Lower leg skin (tissue), 4 donors: ENCODE data around the gene GALNS. TPM values are rescaled to one million over a fixed set of nuclear protein-coding genes. Genes with fewer than 3 reads are reported as not detected.
A peak's percentile ranks its signal among the peaks of the same experiment; 100 is the strongest.

Experiments
- DNase-seq, 2 donors: peaks; one replicate each; pipeline ENCODE4 v3.0.0-alpha.2; 2019; ENCODE audit warnings: low spot score in 2 of 2
- H3K4me3 ChIP-seq: fragments of 200-600 bp; sonication (generic); 2 replicates; pipeline ENCODE4 v1.5.1; 2017; ENCODE audit warnings: mild to moderate bottlenecking, low read depth; ENCODE audit not compliant: poor library complexity, severe bottlenecking
- POLR2A ChIP-seq, 2 donors: fragments of 450-650 bp; IDR thresholded peaks; one replicate each; pipeline ENCODE4 v1.6.1; 2016 to 2017; ENCODE audit warnings: antibody characterized with exemption in 2 of 2, mild to moderate bottlenecking in 1 of 2, moderate library complexity in 1 of 2
- WGBS, 2 donors: methylation state at CpG; one replicate each; pipeline ENCODE4 v1.1.5; 2018; 5-methylcytosine and 5-hydroxymethylcytosine counted together
- intact Hi-C: fragments of 100-400 bp; cut with DNase I; formaldehyde crosslinking; loops from one replicate; pipeline ENCODE4 v1.15.0; 2023; ENCODE audit warnings: low total_unique reads
- total RNA-seq, 4 donors: library from RNA; depleted of rRNA; stranded (reverse); fragments of >200 nt; gene quantifications; one replicate each; pipeline ENCODE4 v1.1.0, GENCODE V29; 2016
- TF ChIP-seq, protein P1 (sequence below), 3 donors: fragments of 450-650 bp; IDR thresholded peaks; one replicate each; pipeline ENCODE4 v1.5.1; 2016; ENCODE audit warnings: antibody characterized with exemption in 3 of 3, mild to moderate bottlenecking in 3 of 3, moderate library complexity in 2 of 3

Gene GALNS
- total RNA-seq, 4 donors from 2014 or later: 17.3 to 45.6 (median 37.3) TPM

DNA sequence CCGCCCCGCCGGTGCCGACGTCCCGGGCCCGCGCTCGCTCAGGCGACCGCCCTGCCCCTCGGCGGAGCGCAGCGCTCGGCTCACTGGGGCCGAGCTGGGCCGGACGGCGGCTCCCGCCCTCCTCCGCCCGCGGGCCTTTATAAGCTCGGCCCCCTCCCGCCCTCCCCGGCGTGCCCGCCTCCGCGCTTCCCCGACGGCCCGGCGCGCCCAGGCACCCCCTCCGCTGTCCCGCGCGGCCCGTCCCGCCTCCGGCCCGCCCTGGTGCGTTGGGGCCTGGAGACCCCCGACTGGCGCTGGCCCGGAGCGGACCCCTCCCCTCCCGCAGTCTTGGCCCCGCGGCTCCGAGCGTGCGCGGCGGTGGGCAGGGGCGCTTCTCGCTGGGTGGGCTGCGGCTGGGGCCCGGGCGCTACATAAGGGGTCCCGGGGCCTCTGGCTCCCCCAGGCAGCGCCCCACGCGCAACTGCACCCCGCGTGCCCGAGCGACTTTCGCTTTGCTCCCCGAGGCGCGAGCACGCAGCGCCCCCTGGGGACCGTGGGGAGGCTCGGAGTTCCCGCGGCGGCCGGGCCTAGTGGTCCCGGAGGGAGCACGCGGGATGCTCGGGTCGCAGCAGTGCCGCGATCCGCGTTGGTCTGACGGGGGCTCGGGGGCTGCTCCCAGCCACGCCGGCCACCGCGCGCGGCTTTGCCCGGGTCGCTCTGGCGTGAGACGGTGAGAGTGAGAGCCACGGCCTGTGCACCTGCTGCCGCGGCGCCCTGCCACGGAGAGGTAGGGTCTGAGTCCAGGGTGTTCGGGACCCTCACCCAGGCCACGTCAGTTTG, 71.4 kb downstream of the GALNS start, which contains the start of gene PIEZO1:
Gene PIEZO1 (minus strand): TSS at position 115 of the 819 bp plus-strand sequence. CDS start 256 bp downstream, outside the sequence.
- 3 to 5% methylated on average over 18 to 35 of the region's 110 CpGs for WGBS, 2 donors
- TF ChIP-seq, protein P1, sequence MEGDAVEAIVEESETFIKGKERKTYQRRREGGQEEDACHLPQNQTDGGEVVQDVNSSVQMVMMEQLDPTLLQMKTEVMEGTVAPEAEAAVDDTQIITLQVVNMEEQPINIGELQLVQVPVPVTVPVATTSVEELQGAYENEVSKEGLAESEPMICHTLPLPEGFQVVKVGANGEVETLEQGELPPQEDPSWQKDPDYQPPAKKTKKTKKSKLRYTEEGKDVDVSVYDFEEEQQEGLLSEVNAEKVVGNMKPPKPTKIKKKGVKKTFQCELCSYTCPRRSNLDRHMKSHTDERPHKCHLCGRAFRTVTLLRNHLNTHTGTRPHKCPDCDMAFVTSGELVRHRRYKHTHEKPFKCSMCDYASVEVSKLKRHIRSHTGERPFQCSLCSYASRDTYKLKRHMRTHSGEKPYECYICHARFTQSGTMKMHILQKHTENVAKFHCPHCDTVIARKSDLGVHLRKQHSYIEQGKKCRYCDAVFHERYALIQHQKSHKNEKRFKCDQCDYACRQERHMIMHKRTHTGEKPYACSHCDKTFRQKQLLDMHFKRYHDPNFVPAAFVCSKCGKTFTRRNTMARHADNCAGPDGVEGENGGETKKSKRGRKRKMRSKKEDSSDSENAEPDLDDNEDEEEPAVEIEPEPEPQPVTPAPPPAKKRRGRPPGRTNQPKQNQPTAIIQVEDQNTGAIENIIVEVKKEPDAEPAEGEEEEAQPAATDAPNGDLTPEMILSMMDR (IDR thresholded peaks at IDR 0.05): peak in 1 of 3 donors; percentile 66
- no peak for TF ChIP-seq POLR2A (IDR thresholded peaks at IDR 0.05)
- intact Hi-C loops: loop anchor here (5.0 kb wide), 1 partner anchor 48 kb away; no protein-coding TSS in a partner anchor
- DNase-seq: peak in 1 of 2 donors; percentile 93
- peak within 1 kb of the TSS; percentile 69 for H3K4me3 ChIP-seq

DNA sequence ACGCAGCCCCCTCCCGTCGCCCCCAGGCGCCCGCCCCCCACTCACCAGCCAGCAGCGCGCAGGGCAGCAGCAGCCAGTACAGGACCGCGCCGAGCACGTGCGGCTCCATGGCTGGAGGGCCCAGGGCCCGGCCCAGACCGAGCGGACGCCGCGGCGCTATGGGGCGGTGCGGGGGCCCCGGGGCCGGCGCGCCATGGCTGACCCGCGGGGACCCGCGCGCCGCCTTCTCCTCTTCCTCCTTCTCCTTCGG, 72.0 kb downstream of the GALNS start:
- WGBS, 2 donors: 1 to 2% methylated on average over 20 of the region's 32 CpGs
- no peak for DNase-seq
- TF ChIP-seq, protein P1 (IDR thresholded peaks at IDR 0.05): no peak
- no peak for TF ChIP-seq POLR2A (IDR thresholded peaks at IDR 0.05)
- peak overlapping the region; percentile 69 for H3K4me3 ChIP-seq
- intact Hi-C loops: loop anchor here (5.0 kb wide), 1 partner anchor 47 kb away; no protein-coding TSS in a partner anchor

DNA sequence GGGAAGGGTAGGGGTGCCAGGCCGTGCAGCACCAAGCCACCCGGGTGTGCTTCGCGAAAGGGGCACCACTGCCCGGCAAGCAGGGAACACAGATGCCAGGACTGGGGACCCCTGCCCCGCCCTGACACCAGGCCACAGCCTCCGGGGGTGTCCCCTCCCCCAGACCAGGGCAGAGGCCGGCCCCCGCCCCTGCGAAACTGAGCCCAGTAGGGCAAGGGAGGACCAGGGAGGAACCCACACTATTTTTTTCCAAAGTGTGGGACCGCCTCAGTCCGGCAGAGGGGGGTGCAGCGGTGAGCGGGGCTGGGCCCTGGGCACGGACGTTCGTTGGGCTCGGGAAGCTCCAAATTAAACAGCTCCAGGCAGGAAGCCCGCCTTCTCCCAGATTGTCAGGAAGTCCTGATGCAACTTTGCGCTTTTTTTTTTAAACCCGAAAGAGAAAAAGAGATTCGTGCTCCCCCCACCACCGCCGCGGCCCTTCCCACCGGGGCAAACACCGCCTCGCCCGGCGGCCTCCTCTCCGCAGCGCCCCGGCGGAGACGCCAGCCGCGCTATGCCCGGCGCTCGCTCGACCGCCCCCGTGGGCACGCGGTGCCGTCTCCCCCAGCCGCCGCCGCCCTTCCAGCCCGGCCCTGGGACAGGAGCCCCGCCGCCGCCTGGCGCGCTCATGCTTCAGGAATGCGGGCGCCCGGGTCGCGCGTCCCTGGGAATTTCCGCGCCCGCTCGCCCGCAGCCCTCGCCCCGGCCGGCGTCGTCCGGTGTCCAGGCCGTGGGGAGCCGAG, 72.5 kb downstream of the GALNS start:
- DNase-seq: peak in 1 of 2 donors; percentile 95
- TF ChIP-seq POLR2A (IDR thresholded peaks at IDR 0.05): no peak
- TF ChIP-seq, protein P1 (IDR thresholded peaks at IDR 0.05): no peak
- peak overlapping the region; percentile 69 for H3K4me3 ChIP-seq
- WGBS, 2 donors: 1% methylated on average over 36 to 70 of the region's 74 CpGs
- intact Hi-C loops: no loop called here

DNA sequence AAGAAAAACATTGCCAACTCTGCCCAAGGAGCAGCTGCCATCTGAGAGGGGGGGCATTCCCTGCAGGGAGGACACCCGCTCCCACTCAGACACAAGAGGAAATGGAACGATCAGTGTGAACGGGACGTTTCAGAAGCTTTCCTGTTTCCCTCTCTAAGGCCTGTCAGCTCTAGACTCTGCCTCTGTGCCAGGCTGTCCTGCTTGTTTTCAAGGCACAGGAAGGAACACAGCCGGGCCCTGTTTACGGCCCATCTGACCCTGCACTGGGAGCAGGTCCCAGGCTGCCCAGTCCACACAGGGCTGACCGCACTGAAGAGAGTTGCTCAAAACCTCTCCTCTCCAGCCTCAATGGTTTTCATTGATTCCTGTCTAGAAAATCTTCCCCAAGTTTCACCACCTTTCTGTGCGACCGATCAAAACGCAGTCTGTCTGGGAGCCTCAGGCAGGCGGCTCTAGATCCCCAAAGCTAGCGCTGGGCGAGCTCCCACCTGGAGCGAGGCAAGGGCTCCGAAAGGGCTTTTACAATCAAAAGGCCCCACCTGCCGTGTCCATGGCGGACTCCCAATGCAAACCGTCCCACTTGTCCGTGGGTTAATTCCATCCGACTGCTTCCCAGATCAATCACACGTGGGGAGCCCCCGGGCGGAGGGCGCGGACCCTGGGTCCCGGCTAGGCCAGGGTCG, 73.2 kb downstream of the GALNS start:
- peak overlapping the region; percentile 69 for H3K4me3 ChIP-seq
- WGBS, 2 donors: 18 to 23% methylated on average over 20 to 27 of the region's 27 CpGs
- no peak for DNase-seq
- TF ChIP-seq, protein P1 (IDR thresholded peaks at IDR 0.05): no peak
- TF ChIP-seq POLR2A (IDR thresholded peaks at IDR 0.05): no peak
- intact Hi-C loops: no loop called here

DNA sequence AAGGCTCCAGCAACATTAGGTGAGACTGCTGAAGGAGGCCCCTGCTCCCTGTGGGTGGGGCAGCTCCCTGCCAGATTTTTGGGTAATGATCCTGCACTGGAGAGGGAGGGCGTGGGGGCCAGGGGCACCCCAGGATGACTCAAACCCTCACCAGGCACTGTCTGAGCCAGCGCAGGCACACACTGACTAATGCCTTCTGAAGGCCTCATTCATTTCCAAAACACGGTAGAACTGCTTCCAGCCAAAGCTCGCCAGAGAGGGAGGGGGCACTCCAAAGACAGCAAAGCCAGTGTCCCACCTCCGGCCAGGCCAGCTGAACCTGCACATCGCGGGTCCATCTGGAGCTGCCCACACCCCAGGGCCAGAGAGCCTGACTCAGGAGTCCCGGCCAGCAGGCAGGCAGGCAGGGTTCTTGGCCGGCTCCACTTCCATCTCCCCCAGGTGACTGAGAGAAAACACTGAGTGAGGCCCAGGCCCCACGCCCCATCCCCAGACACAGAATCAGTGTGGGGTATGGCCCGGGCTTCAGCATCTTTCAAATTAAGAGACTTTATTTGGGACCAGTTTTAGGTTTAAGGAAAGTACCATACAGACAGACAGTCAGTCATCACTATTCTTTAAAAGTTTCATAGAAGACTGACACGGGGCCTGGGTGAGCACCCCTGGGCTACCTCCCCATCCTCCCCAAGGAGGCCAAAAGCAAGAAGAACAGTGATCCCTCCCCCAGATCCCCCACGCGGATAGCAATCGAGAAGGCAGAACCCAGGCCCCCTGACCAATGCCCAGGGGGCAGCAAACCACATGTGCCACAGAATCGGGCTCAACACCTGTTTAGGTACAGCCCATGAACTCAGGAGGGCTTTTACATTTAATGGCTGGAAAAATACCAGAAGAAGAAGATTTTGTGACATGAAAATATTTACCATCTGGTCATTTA, 74.0 kb downstream of the GALNS start:
- TF ChIP-seq, protein P1 (IDR thresholded peaks at IDR 0.05): no peak
- TF ChIP-seq POLR2A (IDR thresholded peaks at IDR 0.05): no peak
- DNase-seq: no peak
- 25 to 28% methylated on average over 15 to 16 of the region's 16 CpGs for WGBS, 2 donors
- H3K4me3 ChIP-seq: no peak overlapping the region
- intact Hi-C loops: no loop called here
